Ishikawa (cell line): Measurements from ENCODE around the gene RPRML.

ENCODE experiments used
- CEBPB ChIP-seq: IDR thresholded peaks from 2 replicates; pipeline ENCODE4 v1.6.1; 2012
- CREB1 ChIP-seq: IDR thresholded peaks from 2 replicates; pipeline ENCODE4 v1.6.1; 2012; ENCODE audit warnings: low read depth
- EGR1 ChIP-seq: IDR thresholded peaks from 2 replicates; pipeline ENCODE4 v1.6.1; 2012
- EP300 ChIP-seq: IDR thresholded peaks from 2 replicates; pipeline ENCODE4 v1.6.1; 2012; ENCODE audit warnings: borderline replicate concordance
- FOXM1 ChIP-seq: IDR thresholded peaks from 2 replicates; pipeline ENCODE4 v1.6.1; 2012; ENCODE audit warnings: low read depth, borderline replicate concordance
- MAX ChIP-seq: IDR thresholded peaks from 2 replicates; pipeline ENCODE4 v1.6.1; 2012
- NFIC ChIP-seq: IDR thresholded peaks from 2 replicates; pipeline ENCODE4 v1.6.1; 2012
- RAD21 ChIP-seq: IDR thresholded peaks from 2 replicates; pipeline ENCODE4 v1.6.1; 2012; ENCODE audit warnings: low read depth
- REST ChIP-seq: IDR thresholded peaks from 2 replicates; pipeline ENCODE4 v1.6.1; 2012; ENCODE audit warnings: low read depth, mild to moderate bottlenecking
- TAF1 ChIP-seq: IDR thresholded peaks from 2 replicates; pipeline ENCODE4 v1.6.1; 2012; ENCODE audit warnings: low read depth, mild to moderate bottlenecking
- TCF12 ChIP-seq: IDR thresholded peaks from 2 replicates; pipeline ENCODE4 v1.6.1; 2012; ENCODE audit warnings: low read depth
- TEAD4 ChIP-seq: IDR thresholded peaks from 2 replicates; pipeline ENCODE4 v1.6.1; 2012
- YY1 ChIP-seq: IDR thresholded peaks from 2 replicates; pipeline ENCODE4 v1.6.1; 2012; ENCODE audit warnings: low read depth
- ZBTB7A ChIP-seq: IDR thresholded peaks from 2 replicates; pipeline ENCODE4 v1.6.1; 2012; ENCODE audit warnings: low read depth
- TF ChIP-seq, protein P1 (sequence below): IDR thresholded peaks from 2 replicates; pipeline ENCODE4 v1.6.1; 2012

The RPRML gene

GRCh38 chr17:46963571-46963970 lies 15.5 kb downstream of the RPRML start:
- no peak for TF ChIP-seq NFIC
- TF ChIP-seq YY1 = no peak
- TF ChIP-seq TCF12 = no peak
- no peak for TF ChIP-seq TEAD4

DNA sequence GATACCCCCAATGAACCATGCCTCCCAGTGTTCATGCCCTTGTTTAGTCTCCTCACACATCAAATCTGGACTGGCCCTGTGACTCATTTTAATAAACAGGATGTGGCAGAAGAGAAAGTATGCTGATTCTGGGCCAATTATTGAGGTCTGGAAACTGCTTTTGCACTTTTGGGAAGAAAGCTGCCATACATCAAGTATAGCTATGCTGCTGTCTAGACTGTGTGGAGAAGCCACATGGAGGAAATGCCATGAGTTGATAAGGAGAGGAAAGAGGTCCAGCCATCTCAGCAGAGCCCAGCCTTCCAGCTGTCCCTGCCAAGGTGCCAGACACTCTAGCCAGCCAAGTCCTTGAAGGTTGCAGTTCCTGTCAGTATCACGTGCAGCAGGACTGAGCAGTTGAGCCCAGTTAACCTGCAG lies 16.7 kb downstream of the RPRML start:
- TF ChIP-seq RAD21 (no peak), FOXM1 (no peak), TEAD4 (no peak), ZBTB7A (no peak), NFIC (no peak), EGR1 (no peak), MAX (no peak), CEBPB (no peak), EP300 (no peak), CREB1 (no peak), REST (no peak), TAF1 (no peak), TCF12 (no peak)
- TF ChIP-seq, protein P1, sequence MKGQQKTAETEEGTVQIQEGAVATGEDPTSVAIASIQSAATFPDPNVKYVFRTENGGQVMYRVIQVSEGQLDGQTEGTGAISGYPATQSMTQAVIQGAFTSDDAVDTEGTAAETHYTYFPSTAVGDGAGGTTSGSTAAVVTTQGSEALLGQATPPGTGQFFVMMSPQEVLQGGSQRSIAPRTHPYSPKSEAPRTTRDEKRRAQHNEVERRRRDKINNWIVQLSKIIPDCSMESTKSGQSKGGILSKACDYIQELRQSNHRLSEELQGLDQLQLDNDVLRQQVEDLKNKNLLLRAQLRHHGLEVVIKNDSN = no peak

- TF ChIP-seq NFIC = no peak
- no peak for TF ChIP-seq TEAD4
- no peak for TF ChIP-seq REST
- no peak for TF ChIP-seq TCF12
- no peak for TF ChIP-seq CEBPB
Observed at GRCh38 chr17:46960152-46960551, 18.9 kb downstream of the RPRML start.

- no peak for TF ChIP-seq FOXM1
- no peak for TF ChIP-seq TCF12
- no peak for TF ChIP-seq NFIC
- no peak for TF ChIP-seq ZBTB7A
- TF ChIP-seq EP300 = no peak
- no peak for TF ChIP-seq REST
- no peak for TF ChIP-seq MAX
- TF ChIP-seq CEBPB = no peak
- no peak for TF ChIP-seq RAD21
- TF ChIP-seq EGR1 = no peak
- TF ChIP-seq YY1 = no peak
- no peak for TF ChIP-seq TAF1
- TF ChIP-seq, protein P1 = no peak
- TF ChIP-seq TEAD4 = no peak
Observed at GRCh38 chr17:46958041-46958591, 20.9 kb downstream of the RPRML start.

GRCh38 chr17:46952115-46952514 lies 26.9 kb downstream of the RPRML start:
- TF ChIP-seq, protein P1 = no peak
- no peak for TF ChIP-seq REST
- no peak for TF ChIP-seq MAX
- TF ChIP-seq ZBTB7A = no peak
- TF ChIP-seq TEAD4 = no peak
- no peak for TF ChIP-seq CEBPB
- no peak for TF ChIP-seq NFIC
- TF ChIP-seq RAD21 = no peak
- no peak for TF ChIP-seq TAF1
- no peak for TF ChIP-seq FOXM1
- TF ChIP-seq YY1 = no peak
- no peak for TF ChIP-seq EP300
- TF ChIP-seq CREB1 = no peak
- TF ChIP-seq TCF12 = no peak
- no peak for TF ChIP-seq EGR1
